Skeletal muscle satellite cell (primary cell): ENCODE data around the gene SEC14L1.
"Not testable (repeated sequence)": the region's sequence is repeated elsewhere in the genome, so short reads cannot be mapped to it uniquely, and the experiment has no call there.

ENCODE experiments used
- H3K27me3 ChIP-seq: 2 replicates; pipeline ENCODE4 v1.7.0; 2013; ENCODE audit warnings: low read length; ENCODE audit not compliant: control insufficient read depth, insufficient read depth
- H3K36me3 ChIP-seq: 2 replicates; pipeline ENCODE4 v1.7.0; 2013; ENCODE audit warnings: mild to moderate bottlenecking, control low read depth, low read length; ENCODE audit not compliant: insufficient read depth
- H3K4me1 ChIP-seq: 2 replicates; pipeline ENCODE4 v1.7.0; 2013; ENCODE audit warnings: low read length; ENCODE audit not compliant: control insufficient read depth, insufficient read depth
- H3K4me2 ChIP-seq: 2 replicates; pipeline ENCODE4 v1.7.0; 2013; ENCODE audit warnings: mild to moderate bottlenecking, low read length
- H3K4me3 ChIP-seq: 2 replicates; pipeline ENCODE4 v1.7.0; 2013; ENCODE audit warnings: low read length
- H3K9ac ChIP-seq: 2 replicates; pipeline ENCODE4 v1.7.0; 2013; ENCODE audit warnings: mild to moderate bottlenecking, low read depth, low read length, moderate library complexity
- H3K9me3 ChIP-seq: replicated peaks from 2 replicates; pipeline ENCODE4 v1.7.0; 2013; ENCODE audit warnings: mild to moderate bottlenecking, control low read depth, low read length

The SEC14L1 gene

DNA sequence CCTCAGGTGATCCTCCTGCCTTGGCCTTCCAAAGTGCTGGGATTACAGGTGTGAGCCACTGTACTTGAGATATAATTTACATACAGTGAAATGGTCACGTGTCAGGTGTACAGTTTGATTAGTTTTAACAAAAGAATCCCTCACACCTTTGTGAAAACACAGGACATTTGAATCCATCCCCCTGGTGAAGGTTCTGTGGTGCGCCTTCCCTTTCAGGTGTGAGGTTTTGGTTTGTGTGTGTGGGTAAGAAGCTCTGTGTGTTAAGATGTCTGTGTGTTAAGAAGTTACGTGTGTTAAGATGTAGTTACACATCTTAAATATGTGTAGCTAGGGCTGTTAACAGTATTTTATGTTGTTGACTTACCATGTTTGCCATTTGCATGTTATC is 4.4 kb downstream of the SEC14L1 start:
- Histone ChIP-seq H3K4me1 (peaks cover 60% of the 10 kb centered on the region), H3K27me3 (no peaks in the 10 kb centered on the region), H3K4me2 (peak overlapping the region; percentile 34), H3K9me3 (no peaks in the 10 kb centered on the region), H3K9ac (peak overlapping the region; percentile 12), H3K36me3 (peaks cover 53% of the 10 kb centered on the region), H3K4me3 (peak overlapping the region; percentile 2)

DNA sequence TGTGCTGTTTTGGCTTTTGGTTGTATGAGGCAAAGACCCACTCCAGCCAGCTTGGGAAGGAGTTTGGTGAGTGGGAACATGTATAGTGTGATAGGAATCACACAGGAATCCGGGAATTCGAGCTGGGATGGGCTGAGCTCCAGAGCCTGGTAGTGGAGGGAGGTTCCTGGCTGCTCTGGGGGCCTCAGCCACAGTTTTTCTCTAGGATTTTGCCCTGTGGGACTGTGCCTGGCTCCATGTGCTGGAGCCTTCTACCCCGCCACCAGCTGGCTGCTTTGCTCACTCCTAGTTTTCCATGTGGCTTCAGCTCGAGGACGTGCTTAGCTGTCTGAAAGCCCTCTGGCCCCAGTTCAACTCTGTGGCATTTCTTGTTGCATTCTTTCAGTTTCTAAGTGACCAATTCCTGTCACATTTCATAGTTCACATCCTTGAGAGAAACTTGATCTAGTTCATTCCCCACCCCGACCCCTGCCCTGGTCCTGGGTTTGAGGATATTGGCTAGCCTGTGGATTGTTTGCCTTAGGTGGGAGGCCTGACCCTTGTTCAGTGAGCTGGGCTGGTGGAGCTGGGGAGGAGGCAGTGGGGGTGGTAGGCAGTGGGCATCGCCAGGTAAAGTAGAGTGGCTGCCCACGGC is 5.0 kb downstream of the SEC14L1 start:
- Histone ChIP-seq H3K27me3 (no peaks in the 10 kb centered on the region), H3K4me2 (peak overlapping the region; percentile 34), H3K9ac (peak overlapping the region; percentile 39), H3K9me3 (no peaks in the 10 kb centered on the region), H3K4me3 (peak overlapping the region; percentile 2), H3K36me3 (peaks cover 57% of the 10 kb centered on the region), H3K4me1 (peaks cover 63% of the 10 kb centered on the region)

DNA sequence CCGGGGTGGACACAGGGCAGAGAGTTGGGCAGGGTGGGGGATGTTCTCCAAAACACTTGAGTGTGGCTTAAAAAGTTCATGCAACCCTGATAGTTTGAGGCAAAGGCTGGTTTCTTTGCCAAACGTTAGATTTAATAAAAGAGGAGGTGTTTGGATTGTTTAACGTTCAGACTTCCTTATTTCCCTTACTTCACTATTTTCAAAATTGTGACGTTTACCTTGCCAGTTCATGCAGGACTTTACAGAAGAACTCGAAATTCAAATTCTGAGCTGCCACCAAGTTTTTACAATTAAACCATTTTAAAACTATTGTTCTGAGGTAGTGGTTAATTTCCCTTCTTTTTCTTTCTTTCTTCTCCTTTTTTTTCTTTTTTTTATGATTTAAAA is 5.5 kb downstream of the SEC14L1 start:
- Histone ChIP-seq H3K9ac (peak overlapping the region; percentile 39), H3K9me3 (no peaks in the 10 kb centered on the region), H3K36me3 (peaks cover 62% of the 10 kb centered on the region), H3K4me1 (peaks cover 68% of the 10 kb centered on the region), H3K4me2 (peak overlapping the region; percentile 34), H3K27me3 (no peaks in the 10 kb centered on the region), H3K4me3 (no peak overlapping the region)

DNA sequence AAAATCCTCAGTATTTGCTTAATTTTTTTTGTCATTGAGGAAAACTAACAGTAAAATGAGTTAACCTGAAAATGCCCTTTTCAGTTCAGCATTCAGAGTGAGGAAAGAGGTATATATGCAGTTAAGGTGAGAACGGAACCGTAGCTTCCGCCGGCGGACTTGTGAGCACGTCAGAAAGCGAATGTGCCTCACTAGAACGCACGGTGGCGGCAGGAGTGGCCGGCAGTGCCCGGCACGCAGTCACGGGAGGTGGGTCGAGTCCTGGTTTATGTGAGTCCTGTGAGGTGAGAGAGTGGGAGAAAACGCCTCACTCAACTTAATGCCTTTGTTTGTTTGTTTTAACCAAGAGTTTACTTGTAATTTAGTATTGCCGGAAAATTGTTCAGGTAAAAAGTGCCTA is 6.1 kb downstream of the SEC14L1 start:
- Histone ChIP-seq H3K4me1 (peaks cover 67% of the 10 kb centered on the region), H3K9ac (no peak overlapping the region), H3K4me2 (no peak overlapping the region), H3K4me3 (no peak overlapping the region), H3K9me3 (no peaks in the 10 kb centered on the region), H3K36me3 (peaks cover 68% of the 10 kb centered on the region), H3K27me3 (no peaks in the 10 kb centered on the region)

DNA sequence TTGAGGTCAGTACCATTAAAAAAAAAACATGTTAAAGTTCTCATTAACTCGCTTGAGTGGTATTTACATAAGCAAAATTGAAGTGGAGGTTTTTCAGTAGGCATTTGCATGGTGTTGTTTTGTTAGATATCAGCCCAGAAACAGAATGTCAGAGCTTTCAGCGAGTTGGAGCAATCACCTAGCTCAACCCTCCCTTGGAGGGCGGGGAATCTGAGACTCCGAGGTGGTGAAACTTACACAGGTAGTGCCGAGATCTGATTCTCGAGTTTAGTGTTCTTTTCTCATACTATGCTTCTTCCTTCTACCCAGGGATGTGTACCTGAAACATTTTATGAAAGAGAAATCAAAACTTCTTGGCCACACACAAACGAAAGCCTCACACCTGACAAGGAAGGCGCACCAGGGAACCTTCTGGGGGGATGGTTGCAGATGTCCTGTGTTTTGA is 6.6 kb downstream of the SEC14L1 start:
- no peak overlapping the region for H3K4me3 ChIP-seq
- no peak overlapping the region for H3K4me2 ChIP-seq
- no peak overlapping the region for H3K9ac ChIP-seq
- peaks cover 65% of the 10 kb centered on the region for H3K4me1 ChIP-seq
- no peaks in the 10 kb centered on the region for H3K27me3 ChIP-seq
- H3K9me3 ChIP-seq = no peaks in the 10 kb centered on the region
- H3K36me3 ChIP-seq = peaks cover 68% of the 10 kb centered on the region

DNA sequence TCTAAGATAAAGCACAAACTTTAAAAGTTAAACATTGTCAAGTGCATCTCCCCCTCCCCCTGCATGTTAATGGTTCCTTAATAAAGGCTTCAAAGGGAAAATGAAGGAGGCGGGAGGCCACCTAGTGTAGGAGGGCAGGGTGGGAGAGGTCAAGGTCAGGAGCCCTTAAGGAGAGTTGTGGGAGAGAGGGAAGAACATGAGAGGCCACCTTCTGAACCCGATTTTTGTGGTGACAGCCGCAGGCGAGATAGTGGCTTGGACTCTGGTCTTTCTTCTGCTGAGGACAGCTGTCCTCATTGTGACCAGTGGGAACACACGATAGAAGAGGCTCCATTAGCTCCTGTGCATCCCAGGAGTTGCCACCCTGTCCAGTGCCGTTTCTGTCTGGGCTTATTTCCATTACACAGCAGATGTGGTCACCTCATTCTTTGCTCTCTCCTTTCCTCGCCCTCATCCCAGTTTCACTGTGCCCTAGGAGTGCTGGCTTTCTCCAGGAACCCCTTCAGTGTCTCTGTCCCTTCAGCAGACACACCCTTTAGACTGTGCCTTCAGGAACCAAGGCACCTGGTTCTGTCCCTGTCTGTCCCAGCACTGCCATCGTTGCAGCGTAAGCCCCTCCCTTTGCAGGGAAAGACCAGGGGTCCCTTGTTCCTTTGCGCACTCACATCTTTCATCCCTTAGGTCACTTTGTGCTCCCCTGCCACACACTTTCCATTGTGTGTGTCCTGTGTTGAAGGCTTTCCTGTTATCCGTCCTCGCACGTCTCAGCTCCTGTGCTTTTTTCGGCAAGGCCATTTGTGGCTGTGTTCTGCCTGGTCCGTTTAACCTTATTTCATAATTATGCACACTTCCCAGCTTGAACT is 7.5 kb downstream of the SEC14L1 start:
- Histone ChIP-seq H3K27me3 (no peaks in the 10 kb centered on the region), H3K9ac (peak overlapping the region; percentile 25), H3K4me2 (peak overlapping the region; percentile 13), H3K9me3 (no peaks in the 10 kb centered on the region), H3K4me3 (no peak overlapping the region), H3K4me1 (peaks cover 64% of the 10 kb centered on the region), H3K36me3 (peaks cover 65% of the 10 kb centered on the region)

DNA sequence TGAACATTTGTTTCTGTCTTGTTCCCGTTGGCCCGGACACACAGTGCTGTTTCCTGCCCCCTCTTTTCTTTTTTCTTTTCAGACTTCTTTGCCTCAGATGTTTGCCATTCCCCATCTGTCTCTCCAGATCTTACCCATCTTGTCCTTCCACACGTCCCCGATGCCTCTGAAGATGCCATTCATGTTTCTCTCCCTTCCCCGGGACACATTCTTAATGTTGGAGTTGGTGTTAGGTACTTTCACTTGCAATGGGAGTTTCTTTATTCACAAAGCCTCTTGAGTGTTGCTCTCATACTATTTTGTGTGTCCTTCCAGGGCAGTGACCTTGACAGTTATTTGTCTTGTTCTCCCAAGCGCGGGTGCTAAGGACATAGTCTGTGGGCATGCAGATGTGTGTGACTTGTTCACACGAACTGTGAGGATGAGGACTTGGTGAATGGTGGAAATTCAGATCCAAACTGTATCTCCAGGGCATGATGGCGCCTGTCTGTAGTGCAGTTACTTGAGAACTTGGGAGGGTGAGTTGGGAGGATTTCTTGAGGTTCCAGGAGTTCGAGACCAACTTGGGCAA is 8.3 kb downstream of the SEC14L1 start:
- peaks cover 58% of the 10 kb centered on the region for H3K36me3 ChIP-seq
- peak overlapping the region; percentile 25 for H3K9ac ChIP-seq
- no peak overlapping the region for H3K4me3 ChIP-seq
- H3K4me2 ChIP-seq = peak overlapping the region; percentile 13
- no peaks in the 10 kb centered on the region for H3K9me3 ChIP-seq
- H3K4me1 ChIP-seq = peaks cover 64% of the 10 kb centered on the region
- no peaks in the 10 kb centered on the region for H3K27me3 ChIP-seq

DNA sequence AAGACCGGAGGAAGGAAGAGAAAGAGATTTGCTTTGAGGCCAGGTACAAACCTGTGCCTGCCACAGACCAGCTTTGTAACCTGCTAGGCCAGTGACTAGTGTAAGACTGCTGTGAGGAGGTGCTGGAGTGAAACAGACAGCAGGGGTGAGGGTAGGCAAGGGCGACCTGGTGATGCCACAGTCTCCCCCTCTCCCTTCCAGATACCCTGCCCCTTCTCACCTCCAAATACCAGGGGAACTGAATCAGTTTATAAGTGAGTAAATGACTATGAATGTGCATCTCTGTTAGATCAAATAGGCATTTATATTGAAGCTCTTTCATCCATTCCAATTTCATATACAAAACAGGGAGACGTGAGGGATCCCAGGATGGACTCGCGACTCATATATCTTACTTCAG is 9.4 kb downstream of the SEC14L1 start:
- Histone ChIP-seq H3K9me3 (no peaks in the 10 kb centered on the region), H3K9ac (peak overlapping the region; percentile 23), H3K4me2 (peak overlapping the region; percentile 3), H3K27me3 (no peaks in the 10 kb centered on the region), H3K36me3 (peaks cover 53% of the 10 kb centered on the region), H3K4me1 (peaks cover 70% of the 10 kb centered on the region), H3K4me3 (no peak overlapping the region)

DNA sequence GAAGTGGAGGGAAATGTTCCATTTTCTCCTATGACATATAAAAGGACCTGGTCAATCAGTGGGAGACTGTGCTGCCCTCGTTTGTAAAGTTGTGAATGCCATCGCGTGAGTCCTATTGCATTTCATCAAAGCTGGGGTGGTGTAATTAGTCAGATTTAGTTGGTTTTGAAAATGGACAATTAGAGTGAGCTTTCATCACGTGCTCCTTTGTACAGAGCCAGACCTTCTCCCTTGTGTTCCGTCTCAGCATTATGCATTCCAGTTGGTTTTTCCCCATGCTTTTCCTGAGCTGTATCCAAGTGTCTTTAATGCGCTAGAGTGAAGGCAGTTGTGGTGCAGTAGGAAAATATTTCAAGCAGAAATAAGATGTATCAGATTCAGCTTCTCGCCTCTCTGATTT is 10.4 kb downstream of the SEC14L1 start:
- H3K9me3 ChIP-seq = no peaks in the 10 kb centered on the region
- peaks cover 49% of the 10 kb centered on the region for H3K36me3 ChIP-seq
- peak overlapping the region; percentile 23 for H3K9ac ChIP-seq
- H3K4me2 ChIP-seq = no peak overlapping the region
- no peak overlapping the region for H3K4me3 ChIP-seq
- peaks cover 64% of the 10 kb centered on the region for H3K4me1 ChIP-seq
- H3K27me3 ChIP-seq = no peaks in the 10 kb centered on the region

DNA sequence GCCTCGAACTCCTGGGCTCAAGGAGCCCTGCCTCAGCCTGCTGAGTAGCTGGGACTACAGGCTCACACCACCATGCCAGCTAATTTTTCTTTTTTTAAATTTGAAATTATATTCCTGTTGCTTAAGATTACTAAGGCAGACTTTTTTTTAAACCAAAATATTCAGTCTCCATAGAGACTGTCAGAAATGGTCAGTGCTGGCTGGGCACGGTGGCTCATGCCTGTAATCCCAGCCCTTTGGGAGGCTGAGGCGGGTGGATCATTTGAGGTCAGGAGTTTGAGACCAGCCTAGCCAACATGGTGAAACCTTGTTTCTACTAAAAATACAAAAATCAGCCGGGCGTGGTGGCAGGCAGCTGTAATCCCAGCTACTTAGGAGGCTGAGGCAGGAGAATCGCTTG is 11.3 kb downstream of the SEC14L1 start:
- not testable (repeated sequence) for H3K9ac ChIP-seq, H3K9me3 ChIP-seq, H3K4me2 ChIP-seq, H3K4me3 ChIP-seq, H3K27me3 ChIP-seq
- Histone ChIP-seq H3K36me3 (peaks cover 42% of the 10 kb centered on the region), H3K4me1 (peaks cover 62% of the 10 kb centered on the region)

DNA sequence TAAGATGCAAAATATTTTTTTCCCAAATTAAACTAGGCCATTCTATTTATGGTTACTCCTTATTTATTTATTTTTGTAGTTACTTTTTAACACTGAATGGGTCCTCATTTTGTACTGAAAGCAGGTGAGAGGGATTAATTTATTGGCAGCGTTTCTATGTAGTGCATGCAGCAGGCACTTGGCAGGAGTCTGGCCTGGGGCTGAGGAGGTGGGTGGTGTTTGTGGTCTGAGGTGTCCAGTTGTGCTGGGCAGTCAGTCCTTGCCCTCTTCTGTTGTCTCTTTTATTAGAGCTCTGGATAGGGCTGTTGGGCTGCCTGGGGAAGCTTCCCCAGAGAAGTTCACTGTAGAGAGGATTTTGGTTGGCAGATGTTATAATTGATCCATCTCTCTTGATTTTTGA is 12.7 kb downstream of the SEC14L1 start:
- Histone ChIP-seq H3K36me3 (peaks cover 30% of the 10 kb centered on the region), H3K27me3 (no peaks in the 10 kb centered on the region), H3K4me3 (no peak overlapping the region), H3K9ac (peak overlapping the region; percentile 11), H3K4me2 (peak overlapping the region; percentile 28), H3K4me1 (peaks cover 57% of the 10 kb centered on the region), H3K9me3 (no peaks in the 10 kb centered on the region)
